NK-92 (cell line): ENCODE results near the gene LST1.

Experiments
- DNase-seq: peaks from one replicate; lab custom pipeline; 2025; ENCODE audit not compliant: unreplicated experiment; lab: John Stamatoyannopoulos, UW

Gene LST1

DNA sequence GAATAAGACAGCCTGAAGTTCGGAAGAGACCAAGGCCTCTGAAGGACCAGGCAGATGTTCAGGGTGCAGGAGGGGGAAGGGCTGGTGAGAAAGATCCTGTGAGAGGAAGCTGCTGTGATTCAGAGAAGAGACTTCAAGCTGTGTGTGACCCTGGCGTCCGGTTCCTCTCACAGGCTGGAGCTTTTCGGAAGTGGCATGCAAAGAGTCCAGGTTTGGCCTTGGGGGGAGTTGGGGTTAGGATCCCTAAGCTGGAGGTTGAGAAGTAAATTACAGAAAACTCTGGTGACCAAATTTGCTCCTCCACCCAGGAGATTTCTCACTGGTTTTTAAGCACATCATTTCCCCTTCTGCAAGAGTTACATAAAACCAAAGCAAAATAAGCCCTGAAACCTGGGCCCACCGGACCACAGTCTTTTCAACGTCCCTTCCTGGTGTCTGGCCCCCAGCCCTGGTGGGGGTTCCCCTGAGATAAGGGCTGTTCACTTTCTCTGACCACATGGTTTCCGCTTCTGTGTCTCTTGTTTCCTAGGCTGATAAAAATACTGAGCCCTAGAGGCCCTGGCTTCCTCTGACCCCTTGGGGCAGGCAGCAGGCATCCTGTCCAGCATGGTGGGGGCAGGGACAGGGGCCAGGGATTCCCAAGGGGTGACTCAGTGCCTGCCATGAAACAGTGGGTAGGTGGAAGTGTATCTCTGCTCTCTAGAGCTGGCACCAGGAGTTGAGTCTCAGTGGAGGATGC is 25.9 kb upstream of the LST1 start:
- DNase-seq = no peak

GRCh38 chr6:31560697-31561058 is 25.4 kb upstream of the LST1 start:
- no peak for DNase-seq

- no peak for DNase-seq
These were observed 18.3 kb upstream of the LST1 start for GRCh38 chr6:31567531-31568370.

DNA sequence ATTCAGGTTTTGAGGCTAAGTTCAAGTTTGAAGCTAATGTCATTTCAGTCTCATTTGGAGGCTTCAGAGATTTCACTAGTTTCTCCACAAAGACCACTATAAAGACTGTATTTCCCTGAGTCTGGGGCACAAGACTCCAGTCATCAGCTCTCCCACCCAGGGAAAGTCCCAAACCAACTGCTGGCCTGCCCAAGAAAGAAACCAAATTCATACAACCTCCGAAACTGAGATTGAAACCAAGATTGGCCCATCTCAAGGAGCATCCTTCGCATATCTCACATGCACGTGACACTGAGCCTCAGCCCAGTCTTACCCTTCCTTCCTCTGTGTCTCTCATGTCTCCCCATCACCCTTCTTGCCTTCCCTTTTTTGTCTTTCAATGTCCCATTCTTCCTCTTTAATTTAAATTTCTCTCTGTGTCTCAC is 17.5 kb upstream of the LST1 start:
- no peak for DNase-seq

DNA sequence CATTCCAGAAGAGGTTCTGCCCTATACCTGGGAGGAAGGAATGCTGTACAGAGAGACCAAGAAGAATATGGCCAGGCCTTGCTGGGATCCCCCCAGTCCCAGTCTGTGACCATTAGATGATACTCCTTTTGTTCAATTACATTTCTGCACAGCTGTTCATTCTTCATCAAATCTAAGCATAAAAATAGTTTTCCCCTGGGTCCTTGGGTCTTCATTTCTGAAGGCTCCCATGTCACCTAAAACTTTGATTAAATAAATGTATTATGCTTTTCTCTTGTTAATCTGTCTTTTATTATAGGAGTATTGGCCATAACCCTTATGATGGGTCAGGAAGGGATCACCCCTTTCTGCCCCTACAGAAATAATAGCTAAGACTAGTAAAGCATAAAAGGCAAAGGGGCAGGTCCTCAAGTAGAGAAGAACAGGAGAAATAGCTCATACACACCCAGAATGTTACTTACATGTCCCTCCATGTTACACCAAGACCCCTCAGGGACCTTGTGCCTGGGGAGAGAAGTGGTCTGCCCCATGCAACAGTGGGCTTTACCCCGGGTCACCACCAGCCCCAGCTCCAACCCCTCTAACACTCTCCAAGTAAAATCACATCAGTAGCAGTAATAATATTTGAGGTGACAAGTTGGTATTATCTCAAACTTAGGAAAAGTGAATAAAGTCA is 16.1 kb upstream of the LST1 start:
- no peak for DNase-seq

GRCh38 chr6:31572041-31572911 is 13.8 kb upstream of the LST1 start, which contains the start of gene LTA:
Gene LTA, plus strand, starts transcription at chr6:31572289. Its CDS starts 454 bp downstream, at chr6:31572743.
- DNase-seq = no peak

- DNase-seq = no peak
These were observed 12.6 kb upstream of the LST1 start for GRCh38 chr6:31573239-31574105.

- no peak for DNase-seq
These were observed 11.7 kb upstream of the LST1 start for GRCh38 chr6:31574106-31575061.

GRCh38 chr6:31575335-31575901 is 10.7 kb upstream of the LST1 start, which contains the start of gene TNF:
Gene TNF, plus strand, starts transcription at chr6:31575565. Its CDS starts 177 bp downstream, at chr6:31575742.
- no peak for DNase-seq

GRCh38 chr6:31575952-31576685 is 10.0 kb upstream of the LST1 start:
- DNase-seq = no peak

DNA sequence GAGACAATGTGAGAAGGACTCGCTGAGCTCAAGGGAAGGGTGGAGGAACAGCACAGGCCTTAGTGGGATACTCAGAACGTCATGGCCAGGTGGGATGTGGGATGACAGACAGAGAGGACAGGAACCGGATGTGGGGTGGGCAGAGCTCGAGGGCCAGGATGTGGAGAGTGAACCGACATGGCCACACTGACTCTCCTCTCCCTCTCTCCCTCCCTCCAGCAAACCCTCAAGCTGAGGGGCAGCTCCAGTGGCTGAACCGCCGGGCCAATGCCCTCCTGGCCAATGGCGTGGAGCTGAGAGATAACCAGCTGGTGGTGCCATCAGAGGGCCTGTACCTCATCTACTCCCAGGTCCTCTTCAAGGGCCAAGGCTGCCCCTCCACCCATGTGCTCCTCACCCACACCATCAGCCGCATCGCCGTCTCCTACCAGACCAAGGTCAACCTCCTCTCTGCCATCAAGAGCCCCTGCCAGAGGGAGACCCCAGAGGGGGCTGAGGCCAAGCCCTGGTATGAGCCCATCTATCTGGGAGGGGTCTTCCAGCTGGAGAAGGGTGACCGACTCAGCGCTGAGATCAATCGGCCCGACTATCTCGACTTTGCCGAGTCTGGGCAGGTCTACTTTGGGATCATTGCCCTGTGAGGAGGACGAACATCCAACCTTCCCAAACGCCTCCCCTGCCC is 9.0 kb upstream of the LST1 start:
- no peak for DNase-seq

DNA sequence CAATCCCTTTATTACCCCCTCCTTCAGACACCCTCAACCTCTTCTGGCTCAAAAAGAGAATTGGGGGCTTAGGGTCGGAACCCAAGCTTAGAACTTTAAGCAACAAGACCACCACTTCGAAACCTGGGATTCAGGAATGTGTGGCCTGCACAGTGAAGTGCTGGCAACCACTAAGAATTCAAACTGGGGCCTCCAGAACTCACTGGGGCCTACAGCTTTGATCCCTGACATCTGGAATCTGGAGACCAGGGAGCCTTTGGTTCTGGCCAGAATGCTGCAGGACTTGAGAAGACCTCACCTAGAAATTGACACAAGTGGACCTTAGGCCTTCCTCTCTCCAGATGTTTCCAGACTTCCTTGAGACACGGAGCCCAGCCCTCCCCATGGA is 8.5 kb upstream of the LST1 start:
- no peak for DNase-seq

- DNase-seq = no peak
These were observed 7.6 kb upstream of the LST1 start for GRCh38 chr6:31578184-31579118.

- no peak for DNase-seq
These were observed 7.0 kb upstream of the LST1 start for GRCh38 chr6:31579119-31579505.

DNA sequence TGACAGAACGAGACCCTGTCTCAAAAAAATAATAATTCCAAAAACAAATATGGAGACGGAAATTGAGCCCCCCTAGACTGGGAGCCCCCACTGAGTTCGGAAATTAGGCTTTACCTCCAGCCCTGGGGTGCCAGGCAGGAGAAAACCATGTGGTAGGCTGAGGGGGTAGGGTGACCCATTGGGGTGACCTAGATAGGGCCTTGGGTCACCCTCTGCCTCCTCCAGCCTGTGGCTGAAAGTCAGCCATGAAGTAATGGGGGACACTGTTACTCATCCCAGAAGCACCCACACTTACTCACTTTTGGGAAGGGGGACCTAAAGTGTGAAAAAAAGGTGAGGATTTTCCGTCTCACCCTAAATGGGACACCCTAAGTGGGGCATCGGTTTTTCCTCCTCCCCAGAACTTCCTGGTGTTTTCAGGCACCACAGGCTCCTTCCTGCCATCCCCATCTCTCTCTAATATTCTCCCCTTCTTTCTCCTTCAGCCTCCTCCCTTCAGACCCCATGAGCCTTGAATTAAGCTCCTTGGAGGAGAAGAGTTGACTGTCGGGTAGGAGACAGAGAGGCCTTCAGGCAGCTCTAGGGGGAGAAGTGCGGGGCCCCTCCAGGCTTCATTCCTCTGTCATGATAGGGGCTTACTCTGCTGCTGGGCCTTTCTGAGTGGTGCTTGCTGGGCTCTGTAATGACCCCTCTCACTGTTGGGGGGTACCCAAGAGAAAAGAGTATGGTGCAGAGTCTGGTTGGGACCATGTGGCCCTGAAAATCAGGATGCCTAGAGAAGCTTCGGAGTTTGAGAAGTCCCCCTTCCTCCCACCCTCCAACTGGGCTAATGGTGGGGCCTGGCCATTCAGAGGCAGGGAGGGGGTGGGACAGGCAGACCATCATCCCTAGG is 6.3 kb upstream of the LST1 start:
- no peak for DNase-seq
